SK-N-SH (cell line): ENCODE results near the gene SPAAR.

ENCODE experiments used
- CHD2 ChIP-seq: fragments of 150-350 bp; IDR thresholded peaks from 2 replicates; pipeline ENCODE4 v1.6.1; 2018; ENCODE audit warnings: low read length; ENCODE audit not compliant: partially characterized antibody
- CTCF ChIP-seq: fragments of 200-600 bp; sonication (generic); IDR thresholded peaks from 2 replicates; pipeline ENCODE4 v1.6.1; 2017; ENCODE audit warnings: antibody characterized with exemption, mild to moderate bottlenecking, moderate library complexity
- EP300 ChIP-seq, 2 experiments: IDR thresholded peaks; 2 replicates each; pipeline versions ENCODE4 v1.4.0 to v1.6.1; 2012; ENCODE audit warnings: borderline replicate concordance in 1 of 2, low read depth in 1 of 2, low read length in 1 of 2
- EZH2phosphoT487 ChIP-seq: fragments of 200-600 bp; sonication (generic); IDR thresholded peaks from 2 replicates; pipeline ENCODE4 v1.6.1; 2017; ENCODE audit warnings: low read depth, mixed run types, mild to moderate bottlenecking, antibody characterized with exemption, moderate library complexity, borderline replicate concordance
- RAD21 ChIP-seq: IDR thresholded peaks from 2 replicates; pipeline ENCODE4 v1.6.1; 2012; ENCODE audit warnings: mild to moderate bottlenecking, low read length
- RCOR1 ChIP-seq: fragments of 150-350 bp; IDR thresholded peaks from 2 replicates; pipeline ENCODE4 v1.6.1; 2017; ENCODE audit warnings: antibody characterized with exemption, low read length
- REST ChIP-seq: IDR thresholded peaks from 2 replicates; pipeline ENCODE4 v1.6.1; 2012; ENCODE audit warnings: mild to moderate bottlenecking, low read depth, low read length, moderate library complexity
- RXRA ChIP-seq: IDR thresholded peaks from 2 replicates; pipeline ENCODE4 v1.4.0; 2012; ENCODE audit warnings: low read depth, mild to moderate bottlenecking, borderline replicate concordance
- SIN3A ChIP-seq: IDR thresholded peaks from 2 replicates; pipeline ENCODE4 v1.6.1; 2012; ENCODE audit warnings: low read depth, mild to moderate bottlenecking, low read length, moderate library complexity, borderline replicate concordance
- SMC3 ChIP-seq: IDR thresholded peaks from 2 replicates; pipeline ENCODE4 v1.6.1; 2012; ENCODE audit warnings: low read depth, low read length, improper control_type of control experiment
- TAF1 ChIP-seq: IDR thresholded peaks from 2 replicates; pipeline ENCODE4 v1.6.1; 2012; ENCODE audit warnings: low read depth, mild to moderate bottlenecking, low read length, moderate library complexity, borderline replicate concordance
- USF2 ChIP-seq: fragments of 150-350 bp; IDR thresholded peaks from 2 replicates; pipeline ENCODE4 v1.6.1; 2017; ENCODE audit warnings: antibody characterized with exemption, low read length, low read depth, borderline replicate concordance
- YY1 ChIP-seq: IDR thresholded peaks from 2 replicates; pipeline ENCODE4 v1.4.0; 2012; ENCODE audit warnings: low read depth, mild to moderate bottlenecking
- ZBTB33 ChIP-seq: IDR thresholded peaks from 2 replicates; pipeline ENCODE4 v1.4.0; 2012; ENCODE audit warnings: low read depth, borderline replicate concordance

- TF ChIP-seq ZBTB33 = no peak
- no peak for TF ChIP-seq RCOR1
- no peak for TF ChIP-seq CTCF
- TF ChIP-seq REST = no peak
- TF ChIP-seq TAF1 = no peak
- no peak for TF ChIP-seq EP300 (IDR thresholded peaks at IDR 0.05; ENCODE audit: borderline replicate concordance in 1 of 2, low read depth in 1 of 2, low read length in 1 of 2)
- no peak for TF ChIP-seq USF2
- TF ChIP-seq YY1 = no peak
- TF ChIP-seq RXRA = no peak
- TF ChIP-seq CHD2 = no peak
- no peak for TF ChIP-seq EZH2phosphoT487
- no peak for TF ChIP-seq SMC3
- no peak for TF ChIP-seq RAD21
- no peak for TF ChIP-seq SIN3A
Observed at GRCh38 chr9:35948451-35948850, 39.2 kb downstream of the SPAAR start.
